ENCODE data around the gene TENM3. TPM values are rescaled to one million over a fixed set of nuclear protein-coding genes. Genes with fewer than 3 reads are reported as not detected.

The TENM3 gene
- total and polyA plus RNA-seq, 10 of the 15 experiments (the other 5 are each of a cell fraction or from before 2014, with no cell fraction given) = 0.01 to 1.7 (median 0.08) TPM; not detected in 2

- TF ChIP-seq ETV6 (conservative IDR thresholded peaks at IDR 0.05 in 1 of 2, IDR thresholded peaks at IDR 0.05 in 1 of 2; ENCODE audit: borderline replicate concordance in 1 of 2, low read depth in 1 of 2) = no peak
- no peak for TF ChIP-seq FOS (IDR thresholded peaks at IDR 0.05; ENCODE audit: borderline replicate concordance, extremely low read depth, insufficient read length)
- TF ChIP-seq RBBP5 (conservative IDR thresholded peaks at IDR 0.05) = no peak
- TF ChIP-seq FOXK2 (IDR thresholded peaks at IDR 0.05) = no peak
- no peak for TF ChIP-seq HDAC6 (IDR thresholded peaks at IDR 0.05; ENCODE audit: unreplicated experiment)
- TF ChIP-seq, protein P1, sequence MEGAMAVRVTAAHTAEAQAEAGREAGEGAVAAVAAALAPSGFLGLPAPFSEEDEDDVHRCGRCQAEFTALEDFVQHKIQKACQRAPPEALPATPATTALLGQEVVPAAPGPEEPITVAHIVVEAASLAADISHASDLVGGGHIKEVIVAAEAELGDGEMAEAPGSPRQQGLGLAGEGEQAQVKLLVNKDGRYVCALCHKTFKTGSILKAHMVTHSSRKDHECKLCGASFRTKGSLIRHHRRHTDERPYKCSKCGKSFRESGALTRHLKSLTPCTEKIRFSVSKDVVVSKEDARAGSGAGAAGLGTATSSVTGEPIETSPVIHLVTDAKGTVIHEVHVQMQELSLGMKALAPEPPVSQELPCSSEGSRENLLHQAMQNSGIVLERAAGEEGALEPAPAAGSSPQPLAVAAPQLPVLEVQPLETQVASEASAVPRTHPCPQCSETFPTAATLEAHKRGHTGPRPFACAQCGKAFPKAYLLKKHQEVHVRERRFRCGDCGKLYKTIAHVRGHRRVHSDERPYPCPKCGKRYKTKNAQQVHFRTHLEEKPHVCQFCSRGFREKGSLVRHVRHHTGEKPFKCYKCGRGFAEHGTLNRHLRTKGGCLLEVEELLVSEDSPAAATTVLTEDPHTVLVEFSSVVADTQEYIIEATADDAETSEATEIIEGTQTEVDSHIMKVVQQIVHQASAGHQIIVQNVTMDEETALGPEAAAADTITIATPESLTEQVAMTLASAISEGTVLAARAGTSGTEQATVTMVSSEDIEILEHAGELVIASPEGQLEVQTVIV (IDR thresholded peaks at IDR 0.05; ENCODE audit: borderline replicate concordance, partially characterized antibody) = no peak
- no peak for TF ChIP-seq NFIC (IDR thresholded peaks at IDR 0.05; ENCODE audit: low read depth, low read length)
- TF ChIP-seq, protein P2, sequence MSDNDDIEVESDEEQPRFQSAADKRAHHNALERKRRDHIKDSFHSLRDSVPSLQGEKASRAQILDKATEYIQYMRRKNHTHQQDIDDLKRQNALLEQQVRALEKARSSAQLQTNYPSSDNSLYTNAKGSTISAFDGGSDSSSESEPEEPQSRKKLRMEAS (IDR thresholded peaks at IDR 0.05; ENCODE audit: low read depth, low read length) = no peak
- no peak for TF ChIP-seq CBX5 (IDR thresholded peaks at IDR 0.05; ENCODE audit: low read depth)
Observed at GRCh38 chr4:182705389-182705788, 462.2 kb downstream of the TENM3 start (continued).

DNA sequence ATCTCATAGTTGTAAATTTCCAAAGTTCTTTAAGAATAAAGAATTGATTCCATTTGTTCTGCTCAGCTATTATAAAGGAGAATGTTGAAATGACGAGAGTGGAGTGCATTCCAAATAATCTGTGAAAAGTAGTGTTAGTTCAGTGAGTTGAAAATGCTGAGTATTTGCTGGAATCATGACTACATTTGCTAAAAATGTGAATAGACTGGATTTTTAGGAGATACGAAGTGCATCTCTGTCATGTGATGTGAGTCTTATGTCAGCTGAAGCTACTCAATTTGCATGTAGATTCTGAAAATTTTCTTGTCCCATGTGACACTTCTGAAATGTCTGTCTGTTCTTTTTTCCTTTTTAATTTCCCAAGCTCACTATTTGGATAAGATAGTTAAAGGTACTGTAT, 468.0 kb downstream of the TENM3 start:
- Histone ChIP-seq H3K27ac (ENCODE audit: control insufficient read depth, insufficient read depth) (no peak overlapping the region), H3K4me3 (no peak overlapping the region), H3K79me2 (ENCODE audit: control insufficient read depth, insufficient read depth, low read length) (no peaks in the 10 kb centered on the region), H3K27me3 (replicated peaks in 1 of 2; ENCODE audit: control insufficient read depth in 2 of 2, insufficient read depth in 2 of 2, low read length in 1 of 2) (no peaks in the 10 kb centered on the region), H3K9ac (ENCODE audit: control insufficient read depth, insufficient read depth, low read length) (no peak overlapping the region), H3K36me3 (ENCODE audit: control insufficient read depth in 2 of 2, insufficient read depth in 2 of 2, low read length in 1 of 2) (no peaks in the 10 kb centered on the region), H3K4me1 (ENCODE audit: control insufficient read depth, insufficient read depth, low read length) (no peaks in the 10 kb centered on the region), H4K20me1 (ENCODE audit: control insufficient read depth, insufficient read depth) (no peaks in the 10 kb centered on the region), H3K4me2 (ENCODE audit: control insufficient read depth, insufficient read depth) (no peak overlapping the region), H2AFZ (ENCODE audit: control insufficient read depth, low read depth, low read length) (no peak overlapping the region), H3K9me3 (replicated peaks; ENCODE audit: control insufficient read depth, insufficient read depth, low read length) (no peaks in the 10 kb centered on the region)
- RAD21 ChIA-PET (ENCODE audit: unreplicated experiment) = no interaction called here
- FAIRE-seq = no peak
- POLR2A ChIA-PET = no interaction called here
- CTCF ChIA-PET = no interaction called here
- WGBS (ENCODE audit: insufficient coverage, insufficient replicate concordance, low lambda C conversion rate, missing lambda C conversion rate) = 0% methylated on average over 2 of the region's 2 CpGs
- in situ Hi-C loops (cut with MboI) = no loop called here
- SMC1A ChIA-PET (ENCODE audit: uncharacterized antibody, unreplicated experiment) = no interaction called here
- BruUV-seq (replicated peaks) = no TSS peak
- DNase-seq (ENCODE audit: low read depth, low spot score) = no peak
- ATAC-seq = no peak
- intact Hi-C loops (cut with micrococcal nuclease; ENCODE audit: unreplicated experiment) = no loop called here
- TF ChIP-seq, protein P3, sequence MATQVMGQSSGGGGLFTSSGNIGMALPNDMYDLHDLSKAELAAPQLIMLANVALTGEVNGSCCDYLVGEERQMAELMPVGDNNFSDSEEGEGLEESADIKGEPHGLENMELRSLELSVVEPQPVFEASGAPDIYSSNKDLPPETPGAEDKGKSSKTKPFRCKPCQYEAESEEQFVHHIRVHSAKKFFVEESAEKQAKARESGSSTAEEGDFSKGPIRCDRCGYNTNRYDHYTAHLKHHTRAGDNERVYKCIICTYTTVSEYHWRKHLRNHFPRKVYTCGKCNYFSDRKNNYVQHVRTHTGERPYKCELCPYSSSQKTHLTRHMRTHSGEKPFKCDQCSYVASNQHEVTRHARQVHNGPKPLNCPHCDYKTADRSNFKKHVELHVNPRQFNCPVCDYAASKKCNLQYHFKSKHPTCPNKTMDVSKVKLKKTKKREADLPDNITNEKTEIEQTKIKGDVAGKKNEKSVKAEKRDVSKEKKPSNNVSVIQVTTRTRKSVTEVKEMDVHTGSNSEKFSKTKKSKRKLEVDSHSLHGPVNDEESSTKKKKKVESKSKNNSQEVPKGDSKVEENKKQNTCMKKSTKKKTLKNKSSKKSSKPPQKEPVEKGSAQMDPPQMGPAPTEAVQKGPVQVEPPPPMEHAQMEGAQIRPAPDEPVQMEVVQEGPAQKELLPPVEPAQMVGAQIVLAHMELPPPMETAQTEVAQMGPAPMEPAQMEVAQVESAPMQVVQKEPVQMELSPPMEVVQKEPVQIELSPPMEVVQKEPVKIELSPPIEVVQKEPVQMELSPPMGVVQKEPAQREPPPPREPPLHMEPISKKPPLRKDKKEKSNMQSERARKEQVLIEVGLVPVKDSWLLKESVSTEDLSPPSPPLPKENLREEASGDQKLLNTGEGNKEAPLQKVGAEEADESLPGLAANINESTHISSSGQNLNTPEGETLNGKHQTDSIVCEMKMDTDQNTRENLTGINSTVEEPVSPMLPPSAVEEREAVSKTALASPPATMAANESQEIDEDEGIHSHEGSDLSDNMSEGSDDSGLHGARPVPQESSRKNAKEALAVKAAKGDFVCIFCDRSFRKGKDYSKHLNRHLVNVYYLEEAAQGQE (IDR thresholded peaks at IDR 0.05; ENCODE audit: low read depth, low read length) = no peak
- no peak for TF ChIP-seq TAF1 (IDR thresholded peaks at IDR 0.05; ENCODE audit: borderline replicate concordance, low read depth, low read length)
- TF ChIP-seq NR2F1 (conservative IDR thresholded peaks at IDR 0.05) = no peak
- TF ChIP-seq, protein P4, sequence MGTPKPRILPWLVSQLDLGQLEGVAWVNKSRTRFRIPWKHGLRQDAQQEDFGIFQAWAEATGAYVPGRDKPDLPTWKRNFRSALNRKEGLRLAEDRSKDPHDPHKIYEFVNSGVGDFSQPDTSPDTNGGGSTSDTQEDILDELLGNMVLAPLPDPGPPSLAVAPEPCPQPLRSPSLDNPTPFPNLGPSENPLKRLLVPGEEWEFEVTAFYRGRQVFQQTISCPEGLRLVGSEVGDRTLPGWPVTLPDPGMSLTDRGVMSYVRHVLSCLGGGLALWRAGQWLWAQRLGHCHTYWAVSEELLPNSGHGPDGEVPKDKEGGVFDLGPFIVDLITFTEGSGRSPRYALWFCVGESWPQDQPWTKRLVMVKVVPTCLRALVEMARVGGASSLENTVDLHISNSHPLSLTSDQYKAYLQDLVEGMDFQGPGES (IDR thresholded peaks at IDR 0.05) = no peak
- no peak for TF ChIP-seq YBX1 (IDR thresholded peaks at IDR 0.05)
- TF ChIP-seq SREBF1 (IDR thresholded peaks at IDR 0.05; ENCODE audit: low read length) = no peak
- TF ChIP-seq KLF5 (IDR thresholded peaks at IDR 0.05; ENCODE audit: partially characterized antibody) = no peak
- TF ChIP-seq SIX5 (IDR thresholded peaks at IDR 0.05; ENCODE audit: low read depth, low read length, severe bottlenecking) = no peak

Data from GM12878 (cell line).